Small intestine (tissue), 7 donors: ENCODE measurements around the gene FKBP10. TPM values are rescaled to one million over a fixed set of nuclear protein-coding genes. Genes with fewer than 3 reads are reported as not detected.

Experiments
- DNase-seq, 2 donors: peaks; one replicate each; pipeline versions ENCODE4 v3.0.0 to v3.0.0-alpha.2; 2013
- FAIRE-seq: peaks from 2 replicates; lab custom pipeline; 2012; peaks lifted over from hg19 to GRCh38; lab: Jason Lieb, UNC
- H3K27ac ChIP-seq, 3 donors: one replicate each; pipeline ENCODE4 v1.5.1; 2013; ENCODE audit warnings: low read length in 2 of 3, mild to moderate bottlenecking in 2 of 3, control low read depth in 1 of 3, inconsistent platforms in 1 of 3, low read depth in 1 of 3, moderate library complexity in 1 of 3
- H3K27me3 ChIP-seq, 3 donors: one replicate each; pipeline ENCODE4 v1.6.1; 2013; ENCODE audit warnings: low read length in 3 of 3, inconsistent platforms in 1 of 3; ENCODE audit not compliant: control insufficient read depth in 3 of 3, insufficient read depth in 3 of 3
- H3K36me3 ChIP-seq, 3 donors: one replicate each; pipeline ENCODE4 v1.6.1; 2013; ENCODE audit warnings: low read length in 3 of 3, inconsistent platforms in 1 of 3, low read depth in 1 of 3, mild to moderate bottlenecking in 1 of 3, moderate library complexity in 1 of 3; ENCODE audit not compliant: control insufficient read depth in 3 of 3, insufficient read depth in 2 of 3
- H3K4me1 ChIP-seq, 3 donors: one replicate each; pipeline ENCODE4 v1.6.1; 2013; ENCODE audit warnings: low read length in 2 of 3, inconsistent platforms in 1 of 3, low read depth in 1 of 3, mild to moderate bottlenecking in 1 of 3, moderate library complexity in 1 of 3; ENCODE audit not compliant: control insufficient read depth in 3 of 3, insufficient read depth in 2 of 3
- H3K4me3 ChIP-seq, 3 donors: one replicate each; pipeline ENCODE4 v1.5.1; 2013; ENCODE audit warnings: low read length in 3 of 3, control low read depth in 1 of 3, inconsistent platforms in 1 of 3, low read depth in 1 of 3, mild to moderate bottlenecking in 1 of 3, moderate library complexity in 1 of 3
- H3K9me3 ChIP-seq, 2 donors: one replicate each; pipeline ENCODE4 v1.6.1; 2013; ENCODE audit warnings: low read depth in 1 of 2, low read length in 1 of 2; ENCODE audit not compliant: control insufficient read depth in 2 of 2, insufficient read depth in 1 of 2
- WGBS, 3 donors: extraction: QIAGEN DNeasy Blood & Tissue Kit; methylation state at CpG; one replicate each; pipeline ENCODE4 v1.1.7; 2013; 5-methylcytosine and 5-hydroxymethylcytosine counted together
- polyA plus RNA-seq, 4 donors: library from polyadenylated mRNA; stranded (reverse) in 3 of 4; unstranded in 1 of 4; fragments of 200-250 nt in 3 of 4; fragments of 120-200 nt in 1 of 4; gene quantifications; one replicate each; pipeline versions ENCODE4 v1.2.1 to v1.2.3, GENCODE V29; 2013
- donor health status: healthy with polysubstance abuse.
- donor health status: control.
- donor health status: control.
- donor health status: Bipolar disorder and iron deficiency.
- donor health status: healthy.

Gene FKBP10
- polyA plus RNA-seq, 4 donors, result 0.67 to 39.7 (median 8.7) TPM

- DNase-seq (no peak), FAIRE-seq (no peak)
- 31 to 35% (median 32%) methylated on average over 50 to 58 of the region's 58 CpGs for WGBS, 3 donors
- Histone ChIP-seq H3K9me3 (peaks cover 0 to 5% of the 10 kb centered on the region in 2 donors), H3K4me3 (peak overlapping the region; percentile 45 to 58 (median 48)), H3K27me3 (peaks cover 0 to 6% (median 0%) of the 10 kb centered on the region in 3 donors), H3K27ac (peak overlapping the region in 2 of 3 donors; percentile 45 to 49), H3K36me3 (peaks cover 0 to 31% (median 0%) of the 10 kb centered on the region in 3 donors), H3K4me1 (peaks cover 0 to 40% (median 0%) of the 10 kb centered on the region in 3 donors)
Observed at GRCh38 chr17:41810659-41811548, 1.9 kb upstream of the FKBP10 start.

- DNase-seq (peak; percentile 77 to 96), FAIRE-seq (no peak)
- peaks cover 0 to 6% (median 0%) of the 10 kb centered on the region in 3 donors for H3K27me3 ChIP-seq
- peak within 1 kb of the TSS in 2 of 3 donors; percentile 45 to 49 for H3K27ac ChIP-seq
- peaks cover 0 to 5% of the 10 kb centered on the region in 2 donors for H3K9me3 ChIP-seq
- peaks cover 0 to 22% (median 0%) of the 10 kb centered on the region in 3 donors for H3K36me3 ChIP-seq
- WGBS, 3 donors, result 0% methylated on average over 76 to 96 of the region's 96 CpGs
- H3K4me3 ChIP-seq, result peak within 1 kb of the TSS; percentile 45 to 60 (median 58)
- peaks cover 0 to 38% (median 0%) of the 10 kb centered on the region in 3 donors for H3K4me1 ChIP-seq
Observed at GRCh38 chr17:41811549-41812380, 1.0 kb upstream of the FKBP10 start, which contains the start of gene P3H4. TSS of gene P3H4 (minus strand) at chr17:41811949. CDS start at chr17:41811915, 34 bp downstream.

GRCh38 chr17:41813152-41813680, 412 bp downstream of the FKBP10 start:
- DNase-seq (no peak), FAIRE-seq (no peak)
- Histone ChIP-seq H3K36me3 (peaks cover 0 to 27% (median 0%) of the 10 kb centered on the region in 3 donors), H3K4me3 (peak overlapping the region; percentile 18 to 58 (median 19)), H3K27me3 (peaks cover 0 to 6% (median 0%) of the 10 kb centered on the region in 3 donors), H3K4me1 (peaks cover 0 to 27% (median 0%) of the 10 kb centered on the region in 3 donors), H3K27ac (peak overlapping the region in 2 of 3 donors; percentile 23 to 43), H3K9me3 (peaks cover 0 to 5% of the 10 kb centered on the region in 2 donors)
- WGBS, 3 donors, result 32 to 57% (median 57%) methylated on average over 12 of the region's 12 CpGs

- Histone ChIP-seq H3K4me1 (peaks cover 0 to 27% (median 0%) of the 10 kb centered on the region in 3 donors), H3K27ac (peak overlapping the region in 1 of 3 donors; percentile 43), H3K4me3 (peak overlapping the region in 1 of 3 donors; percentile 58), H3K27me3 (peaks cover 0 to 6% (median 0%) of the 10 kb centered on the region in 3 donors), H3K36me3 (peaks cover 0 to 26% (median 0%) of the 10 kb centered on the region in 3 donors), H3K9me3 (peaks cover 0 to 5% of the 10 kb centered on the region in 2 donors)
- FAIRE-seq (no peak), DNase-seq (no peak)
- WGBS, 3 donors, result 68 to 92% (median 87%) methylated on average over 9 of the region's 9 CpGs
Observed at GRCh38 chr17:41813699-41814124, 908 bp downstream of the FKBP10 start.

- no peak for DNase-seq
- WGBS, 3 donors, result 52 to 60% (median 55%) methylated on average over 1 of the region's 1 CpG
- peaks cover 0 to 5% of the 10 kb centered on the region in 2 donors for H3K9me3 ChIP-seq
- peaks cover 0 to 6% (median 0%) of the 10 kb centered on the region in 3 donors for H3K27me3 ChIP-seq
- H3K27ac ChIP-seq, result no peak overlapping the region
- H3K4me1 ChIP-seq, result peaks cover 0 to 27% (median 0%) of the 10 kb centered on the region in 3 donors
- FAIRE-seq, result no peak
- peaks cover 0 to 27% (median 0%) of the 10 kb centered on the region in 3 donors for H3K36me3 ChIP-seq
- H3K4me3 ChIP-seq, result no peak overlapping the region
Observed at GRCh38 chr17:41814195-41814594, 1.4 kb downstream of the FKBP10 start.

- H3K27me3 ChIP-seq, result peaks cover 0 to 6% (median 0%) of the 10 kb centered on the region in 3 donors
Observed at GRCh38 chr17:41816637-41817320, 4.0 kb downstream of the FKBP10 start.

GRCh38 chr17:41818024-41818423, 5.2 kb downstream of the FKBP10 start:
- Histone ChIP-seq H3K4me3 (no peak overlapping the region), H3K27me3 (no peaks in the 10 kb centered on the region), H3K27ac (no peak overlapping the region), H3K36me3 (peaks cover 0 to 36% (median 0%) of the 10 kb centered on the region in 3 donors), H3K4me1 (peaks cover 0 to 2% (median 0%) of the 10 kb centered on the region in 3 donors), H3K9me3 (no peaks in the 10 kb centered on the region)
- FAIRE-seq (no peak), DNase-seq (no peak)
- 90 to 97% (median 95%) methylated on average over 18 to 20 of the region's 20 CpGs for WGBS, 3 donors

More at GRCh38 chr17:41816637-41817320, 4.0 kb downstream of the FKBP10 start:
- peaks cover 0 to 13% (median 0%) of the 10 kb centered on the region in 3 donors for H3K4me1 ChIP-seq
- H3K27ac ChIP-seq, result no peak overlapping the region
- 91 to 93% (median 93%) methylated on average over 23 of the region's 23 CpGs for WGBS, 3 donors
- FAIRE-seq (no peak), DNase-seq (no peak)
- peaks cover 0 to 32% (median 0%) of the 10 kb centered on the region in 3 donors for H3K36me3 ChIP-seq
- H3K4me3 ChIP-seq, result no peak overlapping the region
- H3K9me3 ChIP-seq, result no peaks in the 10 kb centered on the region
